Esophagus squamous epithelium (tissue), 5 donors: Measurements from ENCODE around the gene CACNB2. TPM values are rescaled to one million over a fixed set of nuclear protein-coding genes. Genes with fewer than 3 reads are reported as not detected.

Source experiments
- DNase-seq: peaks from one replicate; lab custom pipeline; 2025; lab: John Stamatoyannopoulos, UW
- H3K27ac ChIP-seq, 4 donors: fragments of 200-600 bp; sonication (generic); one replicate each; pipeline ENCODE4 v1.5.1; 2016 to 2019; ENCODE audit warnings: mild to moderate bottlenecking in 1 of 4
- H3K27me3 ChIP-seq, 4 donors: fragments of 200-600 bp; sonication (generic); 1 replicate in 3 of 4; 2 replicates in 1 of 4; pipeline versions ENCODE4 v1.5.1 to v1.6.0; 2017 to 2021; ENCODE audit warnings: antibody characterized with exemption in 1 of 4
- H3K36me3 ChIP-seq, 3 donors: fragments of 200-600 bp; sonication (generic); one replicate each; pipeline ENCODE4 v1.5.1; 2016 to 2019
- H3K4me1 ChIP-seq, 3 donors: fragments of 200-600 bp; sonication (generic); one replicate each; pipeline ENCODE4 v1.5.1; 2017 to 2019
- H3K4me3 ChIP-seq, 4 donors: fragments of 200-600 bp; sonication (generic); 1 replicate in 3 of 4; 2 replicates in 1 of 4; pipeline ENCODE4 v1.5.1; 2016 to 2019; ENCODE audit warnings: mild to moderate bottlenecking in 2 of 4, moderate library complexity in 1 of 4
- H3K9me3 ChIP-seq, 3 donors: fragments of 200-600 bp; sonication (generic); one replicate each; pipeline ENCODE4 v1.5.1; 2016 to 2019
- POLR2A ChIP-seq, 4 donors: fragments of 450-650 bp; IDR thresholded peaks; one replicate each; pipeline ENCODE4 v1.6.1; 2017; ENCODE audit warnings: antibody characterized with exemption in 4 of 4, mild to moderate bottlenecking in 4 of 4, moderate library complexity in 3 of 4
- WGBS, 2 donors: methylation state at CpG; one replicate each; pipeline ENCODE4 v1.1.5; 2018; 5-methylcytosine and 5-hydroxymethylcytosine counted together
- intact Hi-C: fragments of 100-400 bp; cut with DNase I; formaldehyde crosslinking; loops from one replicate; pipeline ENCODE4 v1.15.0; 2022
- total RNA-seq, 4 donors: library from RNA; depleted of rRNA; stranded (reverse); fragments of >200 nt; gene quantifications; one replicate each; pipeline ENCODE4 v1.1.0, GENCODE V29; 2016
- TF ChIP-seq, protein P1 (sequence below), 6 experiments: fragments of 450-650 bp in 4 of 6; fragments of 200-600 bp in 2 of 6; sonication (generic) in 2 of 6; IDR thresholded peaks; one replicate each; pipeline ENCODE4 v1.5.1; 2016 to 2019; ENCODE audit warnings: antibody characterized with exemption in 6 of 6, mild to moderate bottlenecking in 4 of 6, moderate library complexity in 4 of 6
- donor health status: DM: yes; HTN: yes; CAD: no.

Gene CACNB2
- total RNA-seq, 4 donors from 2014 or later = 0.91 to 37.0 (median 5.7) TPM

DNA sequence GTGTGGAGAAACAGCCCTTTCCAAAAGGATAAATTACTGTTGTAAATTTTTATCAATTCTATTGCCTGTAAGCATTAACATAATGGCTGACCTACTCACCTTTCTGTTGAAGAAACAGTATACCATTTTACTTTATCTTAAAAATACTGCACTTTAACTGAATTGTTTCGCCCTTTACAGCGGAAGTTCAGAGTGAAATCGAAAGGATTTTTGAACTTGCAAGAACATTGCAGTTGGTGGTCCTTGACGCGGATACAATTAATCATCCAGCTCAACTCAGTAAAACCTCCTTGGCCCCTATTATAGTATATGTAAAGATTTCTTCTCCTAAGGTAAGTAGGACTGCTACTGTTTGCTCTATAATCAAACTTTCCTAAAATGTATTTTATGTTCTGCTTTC is 393.7 kb downstream of the CACNB2 start:
- H3K27ac ChIP-seq = no peak overlapping the region
- H3K9me3 ChIP-seq = no peaks in the 10 kb centered on the region
- no peak overlapping the region for H3K4me3 ChIP-seq
- TF ChIP-seq, protein P1, sequence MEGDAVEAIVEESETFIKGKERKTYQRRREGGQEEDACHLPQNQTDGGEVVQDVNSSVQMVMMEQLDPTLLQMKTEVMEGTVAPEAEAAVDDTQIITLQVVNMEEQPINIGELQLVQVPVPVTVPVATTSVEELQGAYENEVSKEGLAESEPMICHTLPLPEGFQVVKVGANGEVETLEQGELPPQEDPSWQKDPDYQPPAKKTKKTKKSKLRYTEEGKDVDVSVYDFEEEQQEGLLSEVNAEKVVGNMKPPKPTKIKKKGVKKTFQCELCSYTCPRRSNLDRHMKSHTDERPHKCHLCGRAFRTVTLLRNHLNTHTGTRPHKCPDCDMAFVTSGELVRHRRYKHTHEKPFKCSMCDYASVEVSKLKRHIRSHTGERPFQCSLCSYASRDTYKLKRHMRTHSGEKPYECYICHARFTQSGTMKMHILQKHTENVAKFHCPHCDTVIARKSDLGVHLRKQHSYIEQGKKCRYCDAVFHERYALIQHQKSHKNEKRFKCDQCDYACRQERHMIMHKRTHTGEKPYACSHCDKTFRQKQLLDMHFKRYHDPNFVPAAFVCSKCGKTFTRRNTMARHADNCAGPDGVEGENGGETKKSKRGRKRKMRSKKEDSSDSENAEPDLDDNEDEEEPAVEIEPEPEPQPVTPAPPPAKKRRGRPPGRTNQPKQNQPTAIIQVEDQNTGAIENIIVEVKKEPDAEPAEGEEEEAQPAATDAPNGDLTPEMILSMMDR (IDR thresholded peaks at IDR 0.05) = no peak
- no peak for TF ChIP-seq POLR2A (IDR thresholded peaks at IDR 0.05)
- DNase-seq = no peak
- H3K4me1 ChIP-seq = no peaks in the 10 kb centered on the region
- peaks cover 0 to 45% (median 0%) of the 10 kb centered on the region in 3 donors for H3K36me3 ChIP-seq
- intact Hi-C loops = no loop called here
- 85 to 93% methylated on average over 5 of the region's 5 CpGs for WGBS, 2 donors
- no peaks in the 10 kb centered on the region for H3K27me3 ChIP-seq

DNA sequence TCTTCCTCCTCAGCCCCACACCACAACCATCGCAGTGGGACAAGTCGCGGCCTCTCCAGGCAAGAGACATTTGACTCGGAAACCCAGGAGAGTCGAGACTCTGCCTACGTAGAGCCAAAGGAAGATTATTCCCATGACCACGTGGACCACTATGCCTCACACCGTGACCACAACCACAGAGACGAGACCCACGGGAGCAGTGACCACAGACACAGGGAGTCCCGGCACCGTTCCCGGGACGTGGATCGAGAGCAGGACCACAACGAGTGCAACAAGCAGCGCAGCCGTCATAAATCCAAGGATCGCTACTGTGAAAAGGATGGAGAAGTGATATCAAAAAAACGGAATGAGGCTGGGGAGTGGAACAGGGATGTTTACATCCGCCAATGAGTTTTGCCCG is 399.1 kb downstream of the CACNB2 start:
- intact Hi-C loops = no loop called here
- Histone ChIP-seq H3K4me3 (no peak overlapping the region), H3K27ac (no peak overlapping the region), H3K9me3 (no peaks in the 10 kb centered on the region), H3K4me1 (no peaks in the 10 kb centered on the region), H3K27me3 (no peaks in the 10 kb centered on the region), H3K36me3 (peaks cover 0 to 70% (median 5%) of the 10 kb centered on the region in 3 donors)
- DNase-seq = no peak
- TF ChIP-seq, protein P1 (IDR thresholded peaks at IDR 0.05) = no peak
- TF ChIP-seq POLR2A (IDR thresholded peaks at IDR 0.05) = no peak
- WGBS, 2 donors = 92 to 93% methylated on average over 13 to 20 of the region's 22 CpGs

- H3K36me3 ChIP-seq = peaks cover 0 to 77% (median 5%) of the 10 kb centered on the region in 3 donors
- no peak for DNase-seq
Observed at GRCh38 chr10:18540195-18540594, 400.0 kb downstream of the CACNB2 start.

DNA sequence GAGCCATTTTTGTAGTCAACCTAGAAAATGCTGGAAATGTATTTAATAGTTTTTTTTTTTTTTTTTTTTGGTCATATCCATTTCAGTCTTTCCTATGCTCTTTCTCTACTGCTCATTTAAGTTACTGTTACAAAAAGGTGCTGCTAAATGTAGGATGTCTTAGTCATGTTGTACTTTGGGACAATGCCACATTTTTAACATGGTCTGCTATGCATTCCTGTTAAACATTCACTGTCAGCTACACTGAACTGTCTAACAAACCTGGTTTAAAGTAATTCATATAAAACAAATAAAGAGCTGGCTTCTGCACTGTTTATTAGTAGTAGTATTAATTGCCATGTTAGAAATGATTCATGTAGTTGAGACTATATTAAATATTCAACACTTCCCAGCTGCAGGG is 402.6 kb downstream of the CACNB2 start:
- H3K4me3 ChIP-seq = no peak overlapping the region
- peaks cover 0 to 64% (median 5%) of the 10 kb centered on the region in 3 donors for H3K36me3 ChIP-seq
- intact Hi-C loops = no loop called here
- H3K9me3 ChIP-seq = no peaks in the 10 kb centered on the region
- H3K4me1 ChIP-seq = no peaks in the 10 kb centered on the region
- TF ChIP-seq, protein P1 (IDR thresholded peaks at IDR 0.05) = no peak
- no peak for TF ChIP-seq POLR2A (IDR thresholded peaks at IDR 0.05)
- no peaks in the 10 kb centered on the region for H3K27me3 ChIP-seq
- DNase-seq = no peak
- H3K27ac ChIP-seq = no peak overlapping the region

More at GRCh38 chr10:18540195-18540594, 400.0 kb downstream of the CACNB2 start:
- Histone ChIP-seq H3K27me3 (no peaks in the 10 kb centered on the region), H3K9me3 (no peaks in the 10 kb centered on the region), H3K27ac (no peak overlapping the region), H3K4me3 (no peak overlapping the region), H3K4me1 (no peaks in the 10 kb centered on the region)
- intact Hi-C loops = no loop called here
- no peak for TF ChIP-seq POLR2A (IDR thresholded peaks at IDR 0.05)
- TF ChIP-seq, protein P1 (IDR thresholded peaks at IDR 0.05) = no peak

GRCh38 chr10:18545621-18546305 is 405.5 kb downstream of the CACNB2 start:
- no peak for DNase-seq

More at GRCh38 chr10:18545621-18546305, 405.5 kb downstream of the CACNB2 start:
- H3K36me3 ChIP-seq = peaks cover 0 to 57% (median 5%) of the 10 kb centered on the region in 3 donors
- H3K27ac ChIP-seq = no peak overlapping the region
- intact Hi-C loops = no loop called here
- no peaks in the 10 kb centered on the region for H3K27me3 ChIP-seq
- H3K4me3 ChIP-seq = no peak overlapping the region
- H3K4me1 ChIP-seq = no peaks in the 10 kb centered on the region
- 75 to 87% methylated on average over 6 to 7 of the region's 7 CpGs for WGBS, 2 donors
- TF ChIP-seq POLR2A (IDR thresholded peaks at IDR 0.05) = no peak
- TF ChIP-seq, protein P1 (IDR thresholded peaks at IDR 0.05) = no peak
- H3K9me3 ChIP-seq = no peaks in the 10 kb centered on the region
